HG03139 (cell line): Measurements from ENCODE around the gene GLIPR2.
"Not testable (repeated sequence)": the region's sequence is repeated elsewhere in the genome, so short reads cannot be mapped to it uniquely, and the experiment has no call there.

ENCODE experiments used
- ATAC-seq: cut with Tn5 transposase; IDR thresholded peaks from one replicate; pipeline ENCODE4 v1.9.1; 2021; ENCODE audit not compliant: unreplicated experiment

The GLIPR2 gene, protein sequence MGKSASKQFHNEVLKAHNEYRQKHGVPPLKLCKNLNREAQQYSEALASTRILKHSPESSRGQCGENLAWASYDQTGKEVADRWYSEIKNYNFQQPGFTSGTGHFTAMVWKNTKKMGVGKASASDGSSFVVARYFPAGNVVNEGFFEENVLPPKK

DNA sequence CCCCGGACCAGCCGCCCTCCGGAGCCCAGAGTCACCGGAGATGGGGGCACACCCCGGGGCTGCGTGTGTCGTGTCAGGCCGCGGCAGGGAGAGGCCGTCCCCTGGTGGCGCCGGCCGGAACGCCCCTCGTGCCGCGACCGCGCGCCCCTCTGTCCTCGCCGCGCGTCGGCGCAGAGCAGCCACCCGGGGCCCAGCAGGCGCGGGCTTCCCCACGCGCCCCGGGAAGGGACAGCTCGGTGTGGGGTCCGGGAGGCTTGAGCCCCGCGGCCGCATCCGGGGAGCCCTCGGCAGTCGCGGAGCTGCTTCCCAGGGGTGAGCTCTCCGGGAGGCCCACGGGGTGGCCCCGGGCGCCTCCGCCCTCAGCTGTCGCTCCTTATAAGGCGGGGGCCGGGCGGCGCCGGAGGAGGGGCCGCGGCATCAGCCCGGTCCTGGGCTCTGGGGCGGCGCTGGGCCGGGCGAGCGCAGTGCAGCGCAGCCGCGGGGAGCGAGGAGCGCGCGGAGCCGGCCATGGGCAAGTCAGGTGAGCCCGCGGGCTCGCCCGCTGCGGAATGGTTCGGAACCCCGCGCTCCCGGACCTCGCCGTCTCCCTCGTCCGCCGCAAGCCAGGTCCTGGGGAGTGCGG is at the start of gene GLIPR2:
Gene GLIPR2, plus strand, starts transcription at position 462 of the 622 bp plus-strand sequence. Its CDS starts 46 bp downstream, at position 508.
- ATAC-seq, result peak; percentile 84

DNA sequence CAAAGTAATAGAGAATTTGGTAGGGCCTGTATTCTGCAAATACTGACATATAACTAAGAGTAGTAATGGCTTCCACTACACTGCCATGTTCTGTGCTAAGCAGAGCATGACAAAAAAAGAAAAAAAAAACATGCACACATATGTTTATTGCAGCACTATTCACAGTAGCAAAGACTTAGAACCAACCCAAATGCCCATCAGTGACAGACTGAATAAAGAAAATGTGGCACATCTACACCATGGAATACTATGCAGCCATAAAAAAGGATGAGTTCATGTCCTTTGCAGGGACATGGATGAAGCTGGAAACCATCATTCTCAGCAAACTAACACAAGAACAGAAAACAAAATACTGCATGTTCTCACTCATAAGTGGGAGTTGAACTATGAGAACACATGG is 49.5 kb upstream of the GLIPR2 start:
- ATAC-seq, result not testable (repeated sequence)

DNA sequence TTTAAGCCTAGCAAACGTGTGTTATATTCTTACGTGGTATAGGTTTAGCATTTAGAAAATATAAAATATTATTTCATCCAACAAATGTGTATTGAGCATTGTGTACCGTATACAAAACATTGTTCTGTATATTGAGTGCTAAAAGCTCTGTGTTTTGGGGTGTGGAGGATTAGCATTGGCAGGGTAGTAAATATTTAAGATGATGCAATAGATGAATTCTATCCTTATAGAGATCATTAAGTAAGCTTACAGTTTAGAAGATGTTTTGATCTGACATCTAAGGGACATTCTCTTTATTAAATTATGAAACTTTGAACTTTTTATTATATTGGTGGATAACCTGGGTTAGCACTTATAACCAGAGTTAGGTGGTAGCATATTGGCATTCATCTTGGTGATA is 48.5 kb upstream of the GLIPR2 start:
- no peak for ATAC-seq

DNA sequence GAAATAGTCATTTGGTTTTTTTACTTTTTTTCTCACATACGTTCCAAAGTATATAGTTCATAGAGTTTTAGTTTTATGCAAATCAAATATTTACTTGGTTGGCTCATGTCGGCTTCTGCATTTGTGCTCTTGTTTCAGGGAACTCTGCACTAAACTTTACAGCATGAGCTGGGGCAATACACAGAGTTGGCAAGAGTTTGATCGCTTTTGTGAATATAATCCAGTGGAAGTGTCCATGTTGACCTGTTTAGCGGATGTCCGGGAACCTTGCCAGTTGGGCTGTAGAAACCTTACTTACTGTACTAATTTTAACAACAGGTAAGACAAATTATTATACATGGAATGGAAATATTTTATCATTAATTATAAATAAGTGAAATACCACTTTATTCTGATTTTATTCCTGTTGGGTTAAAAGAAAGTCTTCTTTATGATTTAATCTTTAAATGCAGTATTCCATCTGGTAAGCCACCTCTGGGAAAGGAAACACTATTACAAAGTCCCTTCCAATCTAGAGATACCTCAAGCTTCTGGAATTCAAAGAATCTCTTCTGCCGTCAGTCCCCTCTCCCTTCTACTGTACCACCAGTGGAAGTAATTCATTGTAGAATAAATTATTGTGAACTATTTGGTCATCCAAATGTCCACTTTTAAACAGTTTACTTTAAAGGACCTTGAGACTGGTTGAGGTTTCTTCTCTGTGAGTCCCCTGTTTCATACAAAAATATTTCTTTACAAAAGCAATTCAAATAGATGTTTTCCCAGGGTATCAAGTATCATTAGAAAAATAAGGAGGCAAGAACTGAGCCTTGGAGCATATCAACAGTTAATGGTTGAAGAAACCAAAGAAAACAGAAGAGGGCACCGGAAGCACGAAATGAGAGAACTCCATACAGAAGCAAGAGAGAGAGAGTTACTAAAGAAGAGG is 45.2 kb upstream of the GLIPR2 start:
- no peak for ATAC-seq

DNA sequence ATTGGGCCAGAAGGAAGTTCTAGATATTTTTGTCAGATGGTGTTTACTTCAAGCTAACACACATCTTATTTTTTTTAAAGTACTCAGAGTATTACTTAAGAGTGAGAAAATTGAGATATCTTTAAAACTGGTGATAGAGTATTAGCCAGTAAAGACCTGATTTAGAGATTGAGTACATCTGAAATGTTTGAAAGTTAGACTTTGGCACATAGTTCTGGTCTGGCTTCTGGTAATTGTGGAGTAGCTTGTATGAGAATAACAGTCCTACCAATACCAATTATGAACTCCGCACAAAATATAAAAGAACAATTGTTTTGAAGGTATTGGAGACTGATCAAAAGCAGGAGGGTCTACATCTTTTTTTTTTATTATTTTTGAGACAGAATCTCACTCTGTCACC is 44.5 kb upstream of the GLIPR2 start:
- no peak for ATAC-seq

DNA sequence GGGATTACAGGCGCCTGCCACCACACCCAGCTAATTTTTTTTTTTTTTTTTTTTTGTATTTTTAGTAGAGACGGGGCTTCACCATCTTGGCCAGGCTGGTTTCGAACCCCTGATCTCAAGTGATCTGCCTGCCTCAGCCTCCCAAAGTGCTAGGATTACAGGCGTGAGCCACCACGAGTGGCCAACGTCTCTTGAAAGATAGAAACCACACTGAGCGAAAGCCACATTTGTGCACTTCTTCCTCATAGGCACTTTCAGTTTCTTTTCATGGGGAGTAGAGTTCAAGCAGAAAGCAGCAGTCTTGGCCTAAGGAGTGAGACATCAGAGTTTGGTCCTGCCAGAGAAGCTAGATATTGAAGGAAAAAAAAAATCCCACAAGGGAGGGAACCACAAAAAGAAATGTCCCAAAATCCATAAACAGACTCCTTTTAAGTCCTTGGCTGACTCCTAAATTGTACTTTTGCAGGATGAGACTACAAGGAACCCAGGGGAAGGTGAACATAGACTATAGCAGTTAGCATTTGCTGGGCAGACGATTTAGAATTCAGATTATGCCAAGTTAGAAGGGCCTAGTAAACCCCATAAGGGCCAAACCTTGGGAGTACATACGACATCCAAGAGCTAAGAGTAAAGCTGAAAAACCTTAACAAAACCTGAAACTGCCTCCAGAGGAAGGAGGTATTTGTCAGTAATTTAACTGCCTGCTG is 43.9 kb upstream of the GLIPR2 start:
- ATAC-seq, result no peak

DNA sequence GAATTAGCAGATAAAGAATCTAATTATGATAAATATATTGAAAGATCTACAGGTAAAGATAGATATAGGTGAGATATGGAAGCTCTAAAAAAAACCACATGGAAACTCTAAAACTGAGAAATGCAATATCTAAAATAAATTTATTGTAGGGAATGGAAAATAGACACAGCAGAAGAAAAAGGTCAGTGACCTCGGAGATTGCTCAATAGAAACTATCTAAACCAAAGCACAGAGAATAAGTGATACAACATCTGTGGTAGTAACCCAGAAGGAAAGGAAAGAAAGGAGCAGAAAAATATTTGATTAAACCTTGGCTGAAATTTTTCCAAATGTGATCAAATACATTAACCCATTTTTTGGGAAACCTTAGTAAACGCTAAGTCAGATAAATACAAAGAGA is 43.1 kb upstream of the GLIPR2 start:
- ATAC-seq, result no peak

DNA sequence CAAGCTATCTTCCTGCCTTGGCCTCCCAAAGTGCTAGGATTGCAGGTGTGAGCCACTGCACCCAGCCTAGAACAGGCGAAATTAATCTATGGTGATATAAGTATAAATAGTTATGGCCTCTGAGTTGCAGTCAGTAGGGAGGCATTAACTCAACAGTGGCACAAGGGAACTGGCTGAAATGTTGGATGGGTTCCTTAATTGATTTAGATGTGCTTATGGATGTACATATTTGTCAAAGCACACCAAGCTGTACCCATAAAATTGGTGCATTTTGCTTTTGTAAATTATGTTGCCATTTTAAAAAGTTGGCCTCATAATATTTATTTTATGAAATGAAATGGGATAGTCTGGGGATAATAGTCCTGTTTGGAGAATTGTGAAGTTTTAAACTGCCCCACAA is 36.8 kb upstream of the GLIPR2 start:
- ATAC-seq, result no peak

DNA sequence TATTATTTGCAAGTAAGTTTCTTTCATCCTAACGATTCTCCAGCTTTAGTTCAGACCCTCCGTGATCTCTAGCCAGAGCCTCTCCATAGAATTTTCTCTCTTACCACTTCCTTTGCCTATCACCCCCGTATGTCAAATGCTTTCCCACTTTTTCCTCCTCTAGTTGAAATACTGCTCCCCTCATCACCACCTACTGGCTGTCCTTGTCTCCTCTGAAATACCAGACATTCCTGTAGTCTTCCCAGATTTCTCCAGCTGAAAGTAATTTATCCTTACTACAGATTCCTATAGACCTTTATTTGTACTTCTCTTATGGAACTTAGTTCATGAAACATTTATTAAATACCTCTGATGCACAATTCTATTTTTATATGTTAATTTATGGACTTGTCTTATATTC is 36.0 kb upstream of the GLIPR2 start:
- ATAC-seq, result no peak

DNA sequence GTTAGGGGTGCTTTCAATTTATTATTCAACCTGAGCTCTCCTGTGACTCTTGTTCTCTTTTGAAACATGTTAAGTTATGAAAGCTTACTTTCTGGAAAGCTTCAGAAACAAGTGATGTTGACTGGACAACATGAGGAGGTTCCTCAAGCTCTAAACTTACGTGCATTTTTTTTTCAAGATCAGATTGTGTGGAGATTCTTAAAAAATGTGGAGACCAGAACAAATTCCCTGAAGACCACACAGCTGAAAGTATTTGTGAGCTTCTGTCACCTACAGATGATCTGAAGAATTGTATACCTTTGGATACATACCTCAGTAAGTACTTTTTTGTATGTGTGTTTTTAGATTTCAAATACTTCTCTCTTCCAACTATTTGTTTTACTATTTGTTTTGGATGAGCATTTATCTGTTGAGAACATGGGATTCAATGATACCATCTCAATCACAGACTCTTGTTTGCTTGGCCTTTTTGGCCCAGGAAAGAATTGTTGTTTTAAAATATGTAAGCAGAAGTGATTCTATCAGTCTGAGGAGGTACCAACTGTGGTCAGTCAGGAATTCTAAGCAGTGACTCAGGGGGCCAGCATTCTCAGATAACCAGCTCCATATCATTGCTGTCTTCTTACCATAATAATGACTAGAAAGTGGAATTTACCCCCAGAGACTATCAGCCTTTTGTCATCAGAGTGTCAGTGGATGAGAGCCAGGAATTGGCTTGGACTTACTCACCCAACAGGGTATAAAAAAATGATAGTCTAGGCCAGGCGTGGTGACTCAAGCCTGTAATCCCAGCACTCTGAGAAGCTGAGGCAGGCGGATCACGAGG is 34.4 kb upstream of the GLIPR2 start:
- ATAC-seq, result no peak

DNA sequence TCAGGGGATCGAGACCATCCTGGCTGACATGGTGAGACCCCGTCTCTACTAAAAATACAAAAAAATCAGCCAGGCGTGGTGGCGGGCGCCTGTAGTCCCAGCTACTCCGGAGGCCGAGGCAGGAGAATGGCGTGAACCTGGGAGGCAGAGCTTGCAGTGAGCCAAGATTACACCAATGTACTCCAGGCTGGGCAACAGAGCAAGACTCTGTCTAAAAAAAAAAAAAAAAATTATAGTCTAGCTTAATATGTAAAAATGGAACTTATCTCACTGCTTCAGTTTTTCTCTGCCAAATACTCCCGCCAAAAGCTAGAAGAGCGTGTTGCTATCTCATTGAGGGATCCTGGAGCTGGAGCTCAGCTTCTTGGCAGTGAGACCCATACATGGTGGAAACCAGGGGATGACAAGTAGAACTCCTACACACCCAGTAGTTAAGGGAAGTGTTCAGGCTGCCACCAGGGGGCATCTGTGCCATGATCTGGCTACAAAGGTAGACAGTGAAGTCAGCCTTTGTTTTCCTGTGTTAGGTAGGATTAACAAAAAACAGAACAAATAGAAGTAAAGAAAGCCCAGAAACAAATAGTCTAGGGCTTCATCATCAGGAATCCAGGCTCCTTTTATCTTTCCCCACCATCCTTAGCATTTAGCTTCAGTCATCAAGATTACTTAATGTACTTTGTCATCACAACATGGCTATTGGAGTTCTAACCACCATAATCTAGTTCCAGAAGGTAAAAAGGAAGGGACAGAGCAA is 33.6 kb upstream of the GLIPR2 start:
- ATAC-seq, result no peak

DNA sequence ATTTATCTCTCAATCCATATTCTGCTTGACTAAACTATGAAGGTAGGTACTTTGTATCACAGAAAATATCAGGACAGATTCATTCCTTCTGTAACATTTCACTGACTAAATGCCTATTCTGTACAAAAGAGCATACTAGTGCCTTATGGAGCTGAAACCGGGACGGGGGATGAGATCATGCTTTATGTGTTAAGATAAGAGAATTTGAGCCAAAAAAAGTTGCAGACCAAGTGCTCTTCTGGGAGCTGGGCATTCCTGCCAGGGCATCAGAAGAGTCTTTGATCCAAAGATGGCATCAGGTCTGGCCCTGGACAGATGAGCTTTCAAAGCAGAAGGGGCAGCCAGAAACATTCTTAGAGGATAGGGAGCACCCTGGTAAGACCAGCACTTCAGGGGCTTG is 27.5 kb upstream of the GLIPR2 start:
- ATAC-seq, result no peak

DNA sequence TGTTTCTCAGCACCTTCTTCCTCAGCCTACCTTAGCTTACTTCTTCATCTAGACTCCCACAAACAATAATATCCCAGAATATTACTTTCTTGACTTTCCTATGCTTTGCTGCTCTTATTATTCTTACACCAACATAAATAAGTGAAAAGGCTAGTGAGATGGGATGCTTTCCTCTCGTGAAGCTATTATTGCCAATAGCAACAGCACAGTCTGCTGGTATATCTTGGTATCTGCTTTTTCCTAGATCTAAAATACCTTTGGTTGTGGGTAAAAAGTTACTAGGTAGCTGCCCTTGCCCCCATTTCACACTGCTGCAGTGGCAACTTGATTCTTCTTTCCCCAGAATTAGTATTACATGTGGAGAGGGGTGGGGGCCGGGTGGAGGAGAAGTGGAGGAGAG is 26.1 kb upstream of the GLIPR2 start:
- no peak for ATAC-seq

DNA sequence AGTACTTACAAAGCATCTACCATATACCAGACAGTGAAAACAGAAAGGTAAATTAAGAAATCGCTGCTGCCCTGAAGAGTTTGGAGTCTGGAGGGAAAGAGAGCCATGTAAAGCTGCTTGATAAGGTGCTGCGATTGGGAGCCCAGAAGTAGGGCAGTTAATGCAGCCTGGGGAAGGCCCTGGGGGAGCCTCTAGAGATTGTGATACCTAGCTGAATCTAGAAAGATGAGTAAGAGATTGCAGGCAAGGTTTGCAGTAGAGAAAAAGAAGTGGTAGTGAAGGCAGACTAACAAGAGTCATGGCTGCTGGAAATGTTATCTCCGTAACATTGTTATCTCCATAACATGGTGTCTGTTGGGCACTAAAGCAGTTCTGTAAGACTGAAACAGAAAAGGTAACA is 24.0 kb upstream of the GLIPR2 start:
- ATAC-seq, result no peak

DNA sequence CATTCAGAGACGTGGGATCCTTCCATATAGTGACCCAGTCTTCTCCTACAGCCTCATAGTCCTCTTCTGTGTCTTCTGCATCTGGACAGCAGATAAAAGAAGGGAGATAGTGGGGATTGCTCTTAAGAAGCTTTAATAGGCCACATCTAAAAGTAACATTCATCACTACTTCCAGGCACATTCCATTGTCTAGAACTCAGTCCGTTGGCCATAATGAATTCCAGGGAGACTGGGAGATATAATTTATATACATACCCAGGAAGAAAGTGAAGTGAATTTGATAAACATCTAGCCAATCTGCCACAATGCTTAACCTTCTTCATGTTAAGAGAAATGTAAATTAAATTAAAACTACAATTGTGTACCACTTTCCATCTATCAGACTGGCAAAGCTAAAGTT is 22.5 kb upstream of the GLIPR2 start:
- no peak for ATAC-seq

DNA sequence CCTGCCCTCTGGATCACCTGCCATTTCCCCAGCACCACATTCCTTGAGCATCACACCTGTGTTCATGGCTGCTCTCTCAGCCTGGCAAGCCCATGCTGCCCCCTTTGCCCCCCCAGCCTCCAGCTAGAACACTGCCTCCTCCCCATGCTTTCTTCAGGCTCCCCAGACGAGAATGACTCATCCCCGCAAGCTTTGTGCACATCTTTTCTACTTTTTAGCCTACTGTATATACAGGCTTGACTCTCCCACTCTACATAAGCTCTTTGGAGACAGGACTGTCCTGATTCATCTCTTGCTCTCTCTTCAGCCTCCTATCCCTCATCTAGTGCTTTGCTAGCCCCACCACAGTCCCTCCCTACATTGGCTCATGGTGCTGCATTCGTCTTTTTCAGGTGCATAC is 19.9 kb upstream of the GLIPR2 start:
- ATAC-seq, result no peak

DNA sequence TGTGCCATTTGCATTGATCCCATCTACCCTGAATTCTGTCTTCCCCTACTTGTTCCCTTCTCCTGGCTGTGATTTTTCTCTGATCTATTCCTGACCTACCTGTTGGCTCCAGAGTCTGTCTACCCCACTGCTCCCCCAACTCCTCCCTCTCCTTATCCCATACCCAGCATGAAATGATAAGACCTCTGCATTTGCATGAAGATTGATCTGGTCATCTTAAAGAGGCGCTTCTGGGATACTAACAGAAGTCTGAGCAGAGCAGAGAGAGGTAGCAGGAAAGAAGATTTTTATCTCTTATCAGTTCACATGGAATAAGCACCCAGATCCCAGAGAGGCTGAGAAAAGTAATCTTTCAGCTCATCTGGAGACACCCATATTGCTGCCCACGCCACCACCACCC is 18.3 kb upstream of the GLIPR2 start:
- ATAC-seq, result no peak

DNA sequence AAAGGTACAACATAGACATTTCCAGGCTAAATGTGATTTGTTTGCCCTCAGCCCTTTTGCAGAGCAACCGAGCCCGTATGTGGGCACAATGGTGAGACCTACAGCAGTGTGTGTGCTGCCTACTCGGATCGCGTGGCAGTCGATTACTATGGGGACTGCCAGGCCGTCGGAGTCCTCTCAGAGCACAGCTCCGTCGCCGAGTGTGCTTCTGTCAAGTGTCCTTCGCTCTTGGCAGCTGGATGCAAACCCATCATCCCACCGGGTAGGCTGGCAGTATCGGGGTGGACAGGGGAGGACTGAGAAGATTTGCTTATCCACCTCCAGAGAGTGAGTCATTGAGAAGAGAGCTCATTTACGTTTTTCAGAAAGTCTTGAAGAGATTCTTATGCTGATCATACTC is 17.8 kb upstream of the GLIPR2 start:
- no peak for ATAC-seq

DNA sequence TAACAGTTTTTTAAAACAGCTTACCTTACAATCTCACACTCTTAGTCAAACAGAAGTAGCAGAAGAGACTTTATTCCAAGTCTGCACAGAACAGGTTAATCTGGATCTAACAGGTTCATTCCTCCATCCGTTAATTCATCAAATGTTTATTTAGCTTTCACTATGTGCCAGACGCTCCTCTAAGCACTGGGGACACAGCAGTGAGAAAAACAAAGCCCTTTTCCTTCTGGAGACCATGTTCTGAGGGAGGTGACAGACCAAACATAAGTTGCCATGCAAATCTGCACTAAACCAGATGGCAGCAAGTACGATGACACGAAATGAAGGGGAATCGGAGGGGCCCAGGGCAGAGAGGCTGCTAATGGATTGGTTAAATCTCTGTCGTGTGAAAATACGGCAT is 17.1 kb upstream of the GLIPR2 start:
- ATAC-seq, result no peak

DNA sequence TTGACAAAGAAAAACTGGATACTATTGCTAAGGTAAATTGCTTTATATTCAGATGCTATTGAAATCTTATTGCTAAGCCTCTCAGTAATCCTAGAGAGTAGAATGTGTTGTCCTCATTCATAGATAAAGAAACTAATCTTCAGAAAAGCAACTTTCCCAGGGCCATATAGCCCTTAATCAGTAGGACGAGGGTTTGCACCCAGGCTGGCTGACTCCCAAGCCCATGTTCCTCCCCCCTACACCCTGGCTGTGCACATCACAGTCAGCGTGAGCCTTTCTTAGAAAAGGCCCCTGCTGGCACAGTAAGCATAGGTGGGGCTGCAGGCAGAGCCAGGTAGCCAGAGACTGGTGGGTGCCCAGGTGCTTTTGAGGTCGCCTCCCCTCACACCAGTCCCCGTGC is 15.8 kb upstream of the GLIPR2 start:
- no peak for ATAC-seq
